Measurements from ENCODE around the gene GSTM5.
"Not testable (repeated sequence)": the region's sequence is repeated elsewhere in the genome, so short reads cannot be mapped to it uniquely, and the experiment has no call there.

GSTM5 gene

DNA sequence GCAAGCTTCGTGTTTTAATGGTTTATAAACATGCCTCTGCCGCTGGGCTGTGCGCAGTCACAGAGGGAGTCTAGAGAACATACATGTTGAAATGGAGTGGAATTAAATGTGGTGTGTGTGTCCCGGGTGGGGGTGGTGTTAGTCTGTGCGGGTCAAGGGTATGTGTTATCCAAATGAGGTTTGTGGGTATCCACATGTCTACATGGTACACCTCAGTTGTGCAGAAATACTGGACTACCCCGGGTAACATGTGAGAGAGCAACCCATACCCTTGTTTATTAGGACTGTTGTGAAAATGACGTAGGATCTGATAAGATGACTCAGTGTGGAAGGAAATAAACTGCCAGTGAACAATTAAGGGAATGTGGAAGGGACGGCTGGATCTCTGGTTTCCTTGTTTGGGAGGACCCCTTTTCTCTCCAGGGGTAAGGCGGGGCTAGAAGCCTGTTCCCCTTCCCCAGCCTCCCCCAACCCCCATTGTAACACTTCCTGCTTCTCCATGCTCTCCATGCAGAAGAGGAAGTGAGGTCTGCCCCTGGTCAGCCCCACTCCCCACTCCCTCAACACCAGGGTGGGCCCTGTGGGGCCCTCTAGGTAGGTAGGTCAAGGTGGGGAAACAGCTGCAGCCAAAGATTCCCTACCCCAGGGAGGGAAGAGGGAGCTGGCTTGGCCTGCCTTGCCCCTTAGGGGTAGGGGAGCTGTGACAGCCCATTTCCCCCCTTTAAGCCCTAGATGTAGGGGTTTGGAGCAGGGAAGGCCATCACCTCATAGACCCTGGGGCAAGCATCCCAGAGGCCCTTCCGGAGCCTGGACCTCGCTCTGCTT is 51.0 kb downstream of the GSTM5 start:
- FAIRE-seq = no peak

DNA sequence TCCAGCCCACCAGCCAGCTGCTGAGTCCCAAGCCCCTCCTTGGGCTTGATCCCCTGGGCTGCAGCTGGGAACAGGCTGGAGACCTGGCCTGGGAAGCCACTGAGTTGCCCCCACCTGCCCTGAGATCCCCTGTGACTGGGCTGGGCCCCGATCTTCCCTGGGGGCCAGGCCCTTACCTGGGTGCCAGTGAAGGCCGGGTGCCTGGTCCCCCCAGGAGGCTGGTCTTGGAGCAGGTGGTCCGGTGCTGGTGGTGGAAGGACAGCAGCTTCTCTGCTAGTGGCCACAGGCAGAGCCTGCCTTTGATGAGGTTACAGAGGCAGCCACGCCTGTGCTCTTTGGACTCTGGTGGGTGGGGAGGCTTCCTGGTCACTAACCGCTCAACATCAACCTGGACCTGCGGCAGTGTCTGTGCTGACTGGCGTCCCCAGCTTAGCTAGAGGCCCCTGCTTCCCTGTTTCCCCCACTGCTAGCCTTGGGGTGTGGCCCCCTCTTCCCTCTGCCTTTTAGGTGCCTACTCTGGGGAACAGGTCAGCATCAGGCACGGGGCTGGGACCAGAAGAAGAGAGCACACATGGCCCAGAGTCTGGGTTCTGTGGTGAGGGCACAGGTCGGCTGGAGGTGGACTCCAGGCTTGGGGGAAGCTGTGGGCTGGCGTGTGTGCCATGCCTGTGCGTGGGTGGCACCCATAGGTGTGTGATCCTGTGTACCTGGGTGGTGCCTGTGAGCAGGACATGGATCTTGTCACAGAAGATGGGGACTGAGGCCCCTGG is 51.8 kb downstream of the GSTM5 start, which contains the start of gene EPS8L3:
Gene EPS8L3, minus strand, starts transcription at position 278 of the 770 bp plus-strand sequence. CDS start 2,174 bp downstream, outside the sequence.
- no peak for FAIRE-seq

DNA sequence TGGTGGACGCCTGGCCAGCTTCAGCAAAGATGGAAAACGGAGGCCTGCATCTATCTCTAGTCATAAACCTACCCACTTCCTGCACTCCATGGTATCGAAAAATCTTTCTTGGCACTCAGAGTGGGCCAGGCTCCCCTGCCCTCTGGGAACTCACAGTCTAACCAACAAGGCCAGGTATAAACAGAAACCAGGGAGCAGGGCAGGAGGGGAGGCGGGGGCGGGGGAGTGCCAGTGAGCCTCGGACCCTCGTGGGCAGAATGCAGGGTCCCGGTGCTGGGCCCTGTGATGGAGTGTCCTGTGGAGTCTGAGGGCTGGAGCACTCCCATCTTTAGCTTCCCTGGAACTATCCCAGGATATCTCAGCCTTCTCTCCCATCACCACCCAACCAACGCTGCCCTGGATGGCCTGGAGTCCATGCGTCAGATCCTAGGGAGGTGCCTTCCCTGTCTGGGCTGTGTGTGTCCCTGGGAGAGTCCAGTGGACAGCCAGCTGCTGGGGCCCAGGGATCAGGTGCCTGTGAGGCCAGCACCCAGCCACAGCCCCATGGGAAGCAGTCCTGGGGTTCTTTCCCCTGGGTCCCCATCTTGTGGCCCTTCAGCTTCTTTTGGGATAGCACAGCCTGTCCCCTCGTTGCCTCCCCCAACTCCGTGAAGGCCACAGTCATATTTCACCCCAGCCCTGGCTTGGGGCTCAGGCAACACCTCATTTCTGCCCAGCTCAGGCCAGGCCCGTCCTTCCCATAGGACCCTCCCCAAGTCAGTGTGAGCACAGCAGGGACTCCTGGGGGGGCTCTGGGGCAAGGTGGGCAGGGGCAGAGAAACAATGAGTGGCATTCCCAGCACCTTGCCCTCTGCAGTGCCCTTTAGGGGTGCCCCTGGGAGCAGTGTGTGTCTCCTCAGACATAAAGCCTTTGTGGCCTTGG is 52.8 kb downstream of the GSTM5 start:
- FAIRE-seq = no peak

DNA sequence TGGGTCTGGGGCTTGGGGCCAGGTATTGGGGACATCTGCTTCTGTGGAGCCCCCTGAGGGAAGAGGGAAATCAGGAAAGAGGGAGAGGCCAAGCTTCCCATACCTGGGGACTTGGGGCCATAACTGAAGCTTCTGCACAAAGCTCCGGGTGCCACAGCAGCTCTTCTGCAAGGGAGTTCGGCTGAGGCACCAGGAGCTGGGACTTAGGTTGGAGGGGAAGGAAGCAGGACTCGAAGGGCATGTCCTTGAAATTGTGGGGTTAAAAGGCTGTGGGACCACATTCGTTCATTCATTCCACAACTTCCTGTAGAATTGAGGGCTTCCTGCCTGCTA is 53.4 kb downstream of the GSTM5 start:
- FAIRE-seq = no peak

DNA sequence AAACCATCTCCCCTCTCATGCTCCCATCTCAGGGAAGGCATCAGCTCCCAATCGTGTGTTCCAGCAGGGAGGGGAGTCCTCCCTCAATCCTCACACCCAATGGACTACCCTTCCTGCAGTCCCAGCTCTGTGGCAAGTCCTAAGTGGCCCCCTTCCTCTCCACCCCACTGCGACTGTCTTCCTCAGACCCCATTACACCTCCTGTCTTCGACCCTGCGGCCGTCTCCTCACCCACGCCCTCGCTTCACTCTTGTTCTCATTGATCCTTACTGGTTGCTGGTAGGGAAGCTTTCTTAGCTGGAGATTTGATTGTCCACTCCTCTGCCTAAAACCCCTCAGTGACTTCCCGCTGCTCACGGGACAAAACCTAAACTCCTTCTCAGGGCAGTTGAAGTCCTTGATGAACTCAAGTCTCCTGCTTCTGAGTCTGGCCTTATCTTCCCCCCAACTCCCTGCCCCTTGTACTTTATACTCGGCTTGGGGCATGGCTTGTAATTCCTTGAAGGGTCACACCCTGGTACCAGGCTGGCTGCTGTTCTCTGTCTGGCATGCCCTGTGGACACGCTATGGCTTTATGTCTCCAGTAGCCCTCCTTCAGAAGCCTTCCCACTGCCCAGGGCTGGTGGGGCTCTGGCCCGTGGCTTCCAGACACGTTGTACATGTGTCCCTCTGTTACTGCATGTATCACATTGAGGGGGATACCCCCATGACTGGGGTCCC is 54.0 kb downstream of the GSTM5 start:
- no peak for FAIRE-seq

DNA sequence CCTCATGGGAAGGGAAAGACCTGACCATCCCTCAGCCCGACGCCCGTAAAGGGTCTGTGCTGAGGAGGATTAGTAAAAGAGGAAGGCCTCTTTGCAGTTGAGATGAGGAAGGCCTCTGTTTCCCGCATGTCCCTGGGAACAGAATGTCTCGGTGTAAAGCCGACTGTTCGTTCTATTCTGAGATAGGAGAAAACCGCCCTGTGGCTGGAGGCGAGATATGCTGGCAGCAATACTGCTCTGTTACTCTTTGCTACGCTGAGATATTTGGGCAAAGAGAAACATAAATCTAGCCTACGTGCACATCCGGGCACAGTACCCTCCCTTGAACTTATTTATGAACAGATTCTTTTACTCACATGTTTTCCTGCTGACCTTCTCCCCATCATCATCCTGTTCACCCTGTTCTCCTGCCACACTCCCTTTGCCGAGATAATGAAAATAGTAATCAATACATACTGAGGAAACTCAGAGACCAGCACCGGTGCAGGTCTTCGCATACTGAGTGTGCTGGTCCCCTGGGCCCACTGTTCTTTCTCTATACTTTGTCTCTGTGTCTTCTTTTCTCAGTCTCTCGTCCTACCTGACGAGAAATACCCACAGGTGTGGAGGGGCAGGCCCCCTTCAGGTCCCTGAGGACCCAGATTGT is 55.1 kb downstream of the GSTM5 start:
- not testable (repeated sequence) for FAIRE-seq

Measured in G401.6 (cell line).